HepG2 (cell line): Measurements from ENCODE around the gene VPS26B. TPM values are rescaled to one million over a fixed set of nuclear protein-coding genes. Genes with fewer than 3 reads are reported as not detected.

ENCODE experiments used
- HIC2 ChIP-seq: sonication (generic); formaldehyde crosslinking; IDR thresholded peaks from 2 replicates; pipeline ENCODE4 v1.9.0; 2022; ENCODE audit warnings: low read depth, missing genetic modification reagents
- HOXA3 ChIP-seq: sonication (generic); formaldehyde crosslinking; IDR thresholded peaks from 2 replicates; pipeline ENCODE4 v1.5.0; 2020; ENCODE audit warnings: missing genetic modification reagents
- IRF2 ChIP-seq: IDR thresholded peaks from 2 replicates; pipeline ENCODE4 v1.6.1; 2018; ENCODE audit warnings: missing genetic modification reagents, missing compliant biosample characterization
- KDM1A ChIP-seq: IDR thresholded peaks from 2 replicates; pipeline ENCODE4 v1.6.1; 2016; ENCODE audit warnings: missing compliant biosample characterization
- KDM5B ChIP-seq: sonication (generic); formaldehyde crosslinking; IDR thresholded peaks from 2 replicates; pipeline ENCODE4 v1.4.0; 2020; ENCODE audit warnings: missing genetic modification reagents, mild to moderate bottlenecking, borderline replicate concordance
- MEIS1 ChIP-seq: sonication (generic); formaldehyde crosslinking; IDR thresholded peaks from 2 replicates; pipeline ENCODE4 v1.9.0; 2021; ENCODE audit warnings: mild to moderate bottlenecking, missing genetic modification reagents, moderate library complexity, borderline replicate concordance
- MEIS2 ChIP-seq: sonication (generic); formaldehyde crosslinking; IDR thresholded peaks from 2 replicates; pipeline ENCODE4 v1.9.0; 2021; ENCODE audit warnings: mild to moderate bottlenecking, missing genetic modification reagents
- MXI1 ChIP-seq: IDR thresholded peaks from 3 replicates; pipeline ENCODE4 v1.6.1; 2012; ENCODE audit warnings: low read depth, low read length, inconsistent platforms, borderline replicate concordance
- PHF21A ChIP-seq: sonication (generic); formaldehyde crosslinking; IDR thresholded peaks from 2 replicates; pipeline ENCODE4 v1.5.0; 2020; ENCODE audit warnings: mild to moderate bottlenecking, missing genetic modification reagents
- SPEN ChIP-seq: sonication (generic); formaldehyde crosslinking; IDR thresholded peaks from 2 replicates; pipeline ENCODE4 v1.5.1; 2020; ENCODE audit warnings: low read depth, mild to moderate bottlenecking, missing genetic modification reagents
- SUZ12 ChIP-seq: fragments of 150-350 bp; IDR thresholded peaks from 2 replicates; pipeline ENCODE4 v1.6.1; 2014; ENCODE audit warnings: low read depth, low read length
- TBX2 ChIP-seq: sonication (generic); formaldehyde crosslinking; IDR thresholded peaks from 2 replicates; pipeline ENCODE4 v1.5.0; 2020; ENCODE audit warnings: missing genetic modification reagents, mild to moderate bottlenecking, borderline replicate concordance
- TCF12 ChIP-seq, 2 experiments: fragments of 450-650 bp in 1 of 2; sonication (generic) in 1 of 2; formaldehyde crosslinking in 1 of 2; IDR thresholded peaks; 2 replicates each; pipeline versions ENCODE4 v1.6.1 to v1.8.0; 2017 to 2022; ENCODE audit warnings: antibody characterized with exemption in 1 of 2, mild to moderate bottlenecking in 1 of 2, missing genetic modification reagents in 1 of 2, moderate library complexity in 1 of 2
- ZBTB46 ChIP-seq: sonication (generic); formaldehyde crosslinking; IDR thresholded peaks from 2 replicates; pipeline ENCODE4 v1.4.0; 2020; ENCODE audit warnings: mild to moderate bottlenecking, missing genetic modification reagents, borderline replicate concordance
- ZBTB8A ChIP-seq: sonication (generic); formaldehyde crosslinking; IDR thresholded peaks from 2 replicates; pipeline ENCODE4 v1.4.0; 2020; ENCODE audit warnings: mild to moderate bottlenecking, low read depth, missing genetic modification reagents, borderline replicate concordance
- ZFP41 ChIP-seq: sonication (generic); formaldehyde crosslinking; IDR thresholded peaks from 2 replicates; pipeline ENCODE4 v1.4.0; 2020; ENCODE audit warnings: mild to moderate bottlenecking, missing genetic modification reagents, borderline replicate concordance
- ZNF143 ChIP-seq: sonication (generic); formaldehyde crosslinking; IDR thresholded peaks from 2 replicates; pipeline ENCODE4 v1.4.0; 2020; ENCODE audit warnings: missing genetic modification reagents
- ZNF20 ChIP-seq: sonication (generic); formaldehyde crosslinking; IDR thresholded peaks from 2 replicates; pipeline ENCODE4 v1.4.0; 2020; ENCODE audit warnings: mild to moderate bottlenecking, moderate library complexity, missing genetic modification reagents
- ZNF256 ChIP-seq: sonication (generic); formaldehyde crosslinking; conservative IDR thresholded peaks from 2 replicates; pipeline ENCODE4 v1.4.0; 2020; ENCODE audit warnings: missing genetic modification reagents
- ZNF557 ChIP-seq: sonication (generic); formaldehyde crosslinking; IDR thresholded peaks from 2 replicates; pipeline ENCODE4 v1.4.0; 2020; ENCODE audit warnings: missing genetic modification reagents
- ZNF674 ChIP-seq: sonication (generic); formaldehyde crosslinking; IDR thresholded peaks from 2 replicates; pipeline ENCODE4 v1.5.0; 2020; ENCODE audit warnings: low read depth, mild to moderate bottlenecking, missing genetic modification reagents
- ZNF704 ChIP-seq: sonication (generic); formaldehyde crosslinking; IDR thresholded peaks from 2 replicates; pipeline ENCODE4 v1.8.1; 2023; ENCODE audit warnings: mild to moderate bottlenecking, inconsistent platforms, moderate library complexity, missing genetic modification reagents, borderline replicate concordance
- ZNF782 ChIP-seq: sonication (generic); formaldehyde crosslinking; IDR thresholded peaks from 2 replicates; pipeline ENCODE4 v1.4.0; 2020; ENCODE audit warnings: missing genetic modification reagents, mild to moderate bottlenecking, borderline replicate concordance
- ZNF839 ChIP-seq: sonication (generic); formaldehyde crosslinking; IDR thresholded peaks from 2 replicates; pipeline ENCODE4 v1.4.0; 2020; ENCODE audit warnings: missing genetic modification reagents, mild to moderate bottlenecking, borderline replicate concordance
- polyA plus RNA-seq, 8 experiments: library from polyadenylated mRNA; depleted of rRNA in 3 of 8; stranded (reverse) in 7 of 8; unstranded in 1 of 8; fragments of >200 nt; fragmentation: Illumina TruSeq in 4 of 8; extraction: Trizol in 4 of 8; gene quantifications; 2 replicates each; pipeline versions ENCODE4 v1.2.1 to v1.2.3, GENCODE V29; 2011 to 2016; ENCODE audit warnings: low read depth in 4 of 8, missing spikeins in 1 of 8, mixed read lengths in 1 of 8; ENCODE audit not compliant: insufficient read depth in 1 of 8
- total RNA-seq, 5 experiments: library from RNA; depleted of rRNA; stranded (reverse); fragments of >200 nt; fragmentation: Illumina TruSeq; extraction: Trizol; gene quantifications; 2 replicates each; pipeline ENCODE4 v1.2.3, GENCODE V29; 2016; ENCODE audit warnings: low read depth in 1 of 5

The VPS26B gene
- total and polyA plus RNA-seq, 2 of the 13 experiments (the other 11 are each of a cell fraction or from before 2014, with no cell fraction given) = 20.2 to 23.2 TPM

- TF ChIP-seq ZNF704 (CRISPR knock-in tag) (0 out of 2 replicates have a peak, but pooled peaks have one; percentile 68), ZNF557 (no peak), MEIS2 (CRISPR knock-in tag) (no peak; the same call in 1 of the 2 replicates), KDM5B (CRISPR knock-in tag) (peak; percentile 15; the same call in 1 of the 2 replicates), HOXA3 (CRISPR knock-in tag) (no peak; the same call in 1 of the 2 replicates), TBX2 (CRISPR knock-in tag) (0 out of 2 replicates have a peak, but pooled peaks have one; percentile 12), HIC2 (CRISPR knock-in tag) (peak; percentile 46; the same call in 1 of the 2 replicates), ZNF674 (peak; percentile 75; the same call in 1 of the 2 replicates), ZBTB46 (CRISPR knock-in tag) (no peak), MXI1 (no peak), SUZ12 (no peak), PHF21A (peak; percentile 4; the same call in 1 of the 2 replicates), IRF2 (no peak), ZNF20 (peak; percentile 33; the same call in 1 of the 2 replicates), MEIS1 (CRISPR knock-in tag) (peak; percentile 60; the same call in 1 of the 2 replicates), SPEN (CRISPR knock-in tag) (0 out of 2 replicates have a peak, but pooled peaks have one; percentile 1), TCF12 (IDR thresholded peaks at IDR 0.05) (no peak), TCF12 (CRISPR knock-in tag; IDR thresholded peaks at IDR 0.05) (no peak), ZNF256 (CRISPR knock-in tag) (no peak), ZBTB8A (CRISPR knock-in tag) (no peak), KDM1A (CRISPR knock-in tag) (no peak), ZNF782 (0 out of 2 replicates have a peak, but pooled peaks have one; percentile 54), ZFP41 (CRISPR knock-in tag) (no peak), ZNF143 (CRISPR knock-in tag) (no peak), ZNF839 (CRISPR knock-in tag) (0 out of 2 replicates have a peak, but pooled peaks have one; percentile 19)
These were observed 516 bp downstream of the VPS26B start (continued) for GRCh38 chr11:134224710-134225664.
